HG03565 (cell line): ENCODE data around the gene BRD4.

Experiments
- ATAC-seq: cut with Tn5 transposase; IDR thresholded peaks from one replicate; pipeline ENCODE4 v1.9.1; 2021; ENCODE audit warnings: mild to moderate bottlenecking, moderate library complexity; ENCODE audit not compliant: unreplicated experiment

Gene BRD4

GRCh38 chr19:15268192-15268927 is 64.0 kb downstream of the BRD4 start:
- ATAC-seq, result no peak

DNA sequence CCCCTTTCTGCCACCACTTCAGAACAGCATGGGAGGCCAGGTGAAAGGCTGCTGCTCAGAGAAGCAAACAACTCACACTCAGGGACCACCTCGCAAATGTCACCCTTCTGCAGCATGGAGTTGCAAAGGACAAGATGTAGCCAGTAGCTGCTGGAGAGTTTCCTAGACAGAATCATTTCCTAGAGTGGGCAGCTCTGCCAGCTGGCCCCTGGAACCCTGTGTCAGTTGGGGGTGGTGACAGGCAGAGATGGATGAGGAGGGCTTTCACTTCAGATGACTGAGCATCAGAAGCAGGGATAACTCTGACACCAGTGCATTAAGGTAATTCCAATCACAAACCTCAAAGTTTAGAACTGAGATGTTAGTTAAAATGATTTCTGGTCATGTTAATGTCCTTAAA is 65.7 kb downstream of the BRD4 start:
- ATAC-seq, result no peak

- ATAC-seq, result no peak
Measured at GRCh38 chr19:15265850-15266248, 66.5 kb downstream of the BRD4 start.

GRCh38 chr19:15265214-15265849 is 67.0 kb downstream of the BRD4 start:
- no peak for ATAC-seq

GRCh38 chr19:15264933-15265206 is 67.5 kb downstream of the BRD4 start:
- no peak for ATAC-seq

DNA sequence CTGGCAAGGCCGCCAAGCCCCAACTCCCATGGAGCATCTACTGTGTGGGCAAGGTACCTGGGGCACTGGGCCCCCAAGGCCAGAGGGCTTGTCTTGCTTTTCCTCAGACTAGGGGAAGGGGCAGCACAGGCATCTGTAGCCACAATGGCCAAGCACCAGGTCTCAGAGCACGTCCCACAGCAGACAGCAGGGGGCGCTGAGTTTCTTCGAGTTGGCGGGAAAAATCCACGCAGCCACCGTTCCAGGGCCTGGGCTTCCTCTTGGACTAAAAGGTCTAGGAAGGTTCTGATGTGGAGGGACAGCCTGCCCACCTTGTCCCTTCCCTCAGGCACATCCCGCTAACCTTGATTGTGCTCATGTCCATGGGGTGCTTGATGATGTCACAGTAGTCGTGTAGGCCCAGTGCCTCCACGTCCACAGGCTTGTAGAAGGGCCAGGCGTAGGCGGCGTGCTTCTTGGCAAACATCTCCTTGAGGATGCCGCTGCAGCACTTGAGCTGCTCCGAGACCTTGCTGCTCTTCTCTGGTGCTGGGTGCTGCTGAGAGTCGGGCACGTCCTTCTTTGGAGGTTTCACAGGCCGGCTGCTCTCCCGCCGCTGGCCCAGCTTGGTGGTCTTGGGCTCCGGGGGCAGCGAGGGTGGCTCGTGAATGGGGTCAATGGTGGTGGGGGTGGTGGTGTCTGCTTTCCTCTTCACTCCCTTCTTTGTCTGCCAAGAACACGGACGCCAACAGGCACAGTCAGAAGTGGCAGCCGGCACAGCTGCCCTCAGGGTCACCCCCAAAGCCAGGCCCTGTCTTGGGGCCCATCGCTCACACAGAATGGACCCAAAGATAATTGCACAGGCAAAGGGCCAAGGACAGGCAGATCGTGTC is 68.0 kb downstream of the BRD4 start:
- ATAC-seq, result no peak

DNA sequence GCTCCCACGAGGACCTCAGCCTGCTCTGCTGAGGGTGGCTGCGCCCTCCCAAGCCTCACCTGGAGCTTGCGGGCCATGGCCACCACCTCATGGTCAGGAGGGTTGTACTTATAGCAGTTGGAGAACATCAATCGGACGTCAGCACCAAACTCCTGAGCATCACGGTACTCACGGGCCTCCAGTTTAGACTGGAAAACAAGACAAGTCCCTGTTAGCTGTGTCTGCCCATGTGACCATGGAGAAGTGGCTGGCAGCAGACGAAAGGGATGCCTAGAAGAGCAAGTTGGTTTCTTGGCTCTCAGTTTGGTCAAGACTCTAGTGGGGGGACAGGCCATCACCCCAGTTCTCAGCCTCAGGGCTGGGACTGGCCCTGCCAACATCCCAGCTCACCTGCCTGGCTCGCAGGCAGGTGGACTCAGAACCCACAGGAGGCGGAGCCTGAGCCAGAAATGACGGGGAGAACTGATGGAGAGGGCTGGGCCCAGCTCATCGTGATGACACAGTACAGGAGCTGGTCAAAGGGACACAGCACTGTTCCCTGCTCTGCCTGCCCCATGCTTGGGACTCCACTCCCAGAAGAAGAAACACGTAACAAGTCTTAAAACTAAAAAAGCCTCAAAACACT is 68.9 kb downstream of the BRD4 start:
- ATAC-seq, result no peak

DNA sequence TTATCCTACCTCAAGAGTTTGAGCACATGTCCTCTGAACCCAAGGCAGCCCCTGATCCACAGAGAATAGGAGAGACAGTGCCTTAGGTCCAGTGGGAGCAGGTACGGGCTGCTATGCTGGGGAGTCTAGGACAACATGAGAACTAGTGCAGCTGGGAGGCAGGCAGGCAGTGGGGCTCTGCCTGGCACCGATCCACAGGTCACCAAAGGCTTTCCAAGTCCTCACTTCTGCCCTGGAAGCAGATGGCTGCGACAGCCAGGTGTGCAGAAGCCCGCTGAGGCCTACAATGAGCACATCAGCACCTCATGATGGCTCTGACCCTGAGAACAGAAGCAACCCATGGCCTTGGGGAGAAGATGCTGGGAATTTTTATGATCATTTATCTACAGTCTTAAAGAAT is 70.3 kb downstream of the BRD4 start:
- ATAC-seq, result no peak

DNA sequence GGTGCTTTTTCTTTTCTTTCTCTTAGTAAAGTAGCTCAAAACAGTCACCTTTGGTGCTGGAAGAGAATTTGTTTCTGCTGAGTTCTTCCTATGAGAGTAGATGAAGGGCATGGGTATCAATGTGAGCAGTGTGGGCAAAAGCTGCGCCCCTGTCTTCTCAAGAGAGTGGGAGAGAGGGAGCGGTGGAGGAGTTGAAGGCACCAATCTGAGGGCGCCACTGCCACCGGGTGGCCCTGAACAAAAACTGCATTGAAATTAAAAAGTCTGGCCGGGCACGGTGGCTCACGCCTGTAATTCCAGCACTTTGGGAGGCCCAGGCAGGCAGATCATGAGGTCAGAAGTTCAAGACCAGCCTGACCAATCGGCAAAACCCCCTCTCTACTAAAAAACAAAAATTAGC is 71.4 kb downstream of the BRD4 start:
- ATAC-seq, result no peak

- no peak for ATAC-seq
Measured at GRCh38 chr19:15259907-15260306, 72.4 kb downstream of the BRD4 start.

DNA sequence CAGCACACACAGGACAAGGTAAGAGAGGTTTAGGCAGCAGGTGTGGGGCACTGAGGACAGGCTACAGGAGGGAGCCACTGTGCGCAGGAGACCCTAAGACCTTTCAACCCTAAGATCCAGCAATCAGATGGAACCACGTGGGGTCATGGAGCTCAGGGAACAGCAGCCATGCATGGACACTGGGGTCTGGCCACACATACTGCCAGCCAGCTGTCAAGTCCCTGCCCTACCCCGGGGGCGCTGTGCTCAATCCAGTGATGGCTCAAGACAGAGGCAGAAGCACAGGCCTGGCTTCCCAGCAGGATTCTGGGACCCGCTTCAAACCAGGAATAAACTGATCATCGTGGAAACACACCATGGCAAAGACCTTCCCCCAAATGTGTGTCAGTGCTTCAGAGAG is 74.6 kb downstream of the BRD4 start:
- ATAC-seq, result no peak

- no peak for ATAC-seq
Measured at GRCh38 chr19:15256708-15257331, 75.5 kb downstream of the BRD4 start.

DNA sequence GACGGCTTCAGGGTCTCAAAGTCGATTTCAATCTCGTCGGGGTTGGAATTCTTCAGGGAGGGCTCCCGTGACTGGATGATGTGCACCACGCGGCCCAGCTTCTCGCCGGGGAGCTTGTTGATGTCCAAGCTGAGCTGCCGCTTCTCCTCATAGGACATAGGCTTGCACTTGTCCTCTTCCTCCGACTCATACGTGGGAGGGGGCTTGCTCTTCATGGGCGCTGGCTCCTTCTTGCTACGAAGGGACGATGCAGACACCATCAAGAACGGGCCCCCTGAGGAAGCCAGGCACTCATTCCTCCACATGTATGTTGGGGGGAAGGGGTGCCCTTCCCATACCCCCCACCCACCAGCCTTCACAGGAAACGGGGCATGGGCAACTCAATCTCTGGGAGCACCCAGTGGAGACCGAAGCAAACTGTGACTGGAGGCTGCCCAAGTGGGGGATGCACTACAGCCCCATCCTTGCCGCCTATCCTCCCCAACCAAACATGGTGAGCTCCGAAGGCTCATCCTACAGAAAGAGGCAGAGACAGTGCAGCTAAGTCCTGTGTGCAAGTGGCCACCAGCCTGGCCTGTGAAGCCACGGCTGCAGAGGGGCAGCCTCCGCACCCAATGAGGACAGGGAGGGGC is 76.9 kb downstream of the BRD4 start:
- ATAC-seq, result no peak

- no peak for ATAC-seq
Measured at GRCh38 chr19:15254547-15254946, 77.8 kb downstream of the BRD4 start.

GRCh38 chr19:15253513-15253912 is 78.8 kb downstream of the BRD4 start:
- no peak for ATAC-seq

GRCh38 chr19:15253061-15253460 is 79.3 kb downstream of the BRD4 start:
- ATAC-seq, result no peak

GRCh38 chr19:15252398-15253018 is 79.8 kb downstream of the BRD4 start:
- no peak for ATAC-seq

GRCh38 chr19:15251749-15252397 is 80.5 kb downstream of the BRD4 start:
- no peak for ATAC-seq

DNA sequence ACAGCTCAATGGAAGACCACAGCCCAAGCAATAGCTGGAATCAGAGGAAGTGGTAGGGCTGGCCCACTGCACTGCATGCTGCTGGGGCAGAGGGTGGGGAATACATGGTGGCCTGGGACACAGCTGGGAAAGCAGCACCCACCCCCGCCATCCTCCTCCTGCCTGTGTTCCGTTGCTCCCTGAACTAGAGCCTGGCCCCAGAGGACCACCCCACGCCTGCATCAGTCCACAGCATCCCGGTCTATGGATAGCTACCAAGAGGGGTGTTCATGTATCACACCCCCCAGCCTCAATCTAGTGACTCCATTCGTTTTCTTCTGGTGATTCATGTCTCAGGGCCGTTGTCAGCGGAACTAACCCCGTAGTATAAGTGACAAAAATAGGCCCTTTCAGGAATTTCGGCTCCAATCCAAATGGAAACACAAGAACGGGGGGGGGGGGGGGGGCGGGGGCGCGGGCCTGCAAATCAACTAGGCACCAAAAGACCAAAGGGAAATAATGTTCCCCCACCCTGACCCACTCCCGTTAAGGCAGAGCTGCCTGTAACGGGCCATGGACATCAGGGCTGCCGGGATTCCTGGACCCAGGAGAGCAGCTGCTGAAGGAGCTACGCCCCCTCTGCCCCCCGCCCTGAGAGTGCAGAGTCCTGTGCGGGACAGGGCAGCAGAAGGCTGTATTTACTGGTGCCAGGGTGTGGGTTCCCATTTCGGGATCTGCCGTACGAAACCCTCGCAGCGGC is 81.2 kb downstream of the BRD4 start:
- no peak for ATAC-seq
